Hindlimb muscle (tissue), 1 donor: ENCODE measurements around the gene CRADD. TPM values are rescaled to one million over a fixed set of nuclear protein-coding genes. Genes with fewer than 3 reads are reported as not detected.
"Not testable (repeated sequence)": the region's sequence is repeated elsewhere in the genome, so short reads cannot be mapped to it uniquely, and the experiment has no call there.

Experiments used
- DNase-seq: peaks from one replicate; pipeline ENCODE4 v3.0.0-alpha.2; 2013
- polyA plus RNA-seq: library from polyadenylated mRNA; unstranded; fragments of 120-200 nt; gene quantifications from one replicate; pipeline ENCODE4 v1.2.1, GENCODE V29; 2013; ENCODE audit not compliant: insufficient read length

The CRADD gene
- polyA plus RNA-seq, 1 donor: 12.3 TPM

DNA sequence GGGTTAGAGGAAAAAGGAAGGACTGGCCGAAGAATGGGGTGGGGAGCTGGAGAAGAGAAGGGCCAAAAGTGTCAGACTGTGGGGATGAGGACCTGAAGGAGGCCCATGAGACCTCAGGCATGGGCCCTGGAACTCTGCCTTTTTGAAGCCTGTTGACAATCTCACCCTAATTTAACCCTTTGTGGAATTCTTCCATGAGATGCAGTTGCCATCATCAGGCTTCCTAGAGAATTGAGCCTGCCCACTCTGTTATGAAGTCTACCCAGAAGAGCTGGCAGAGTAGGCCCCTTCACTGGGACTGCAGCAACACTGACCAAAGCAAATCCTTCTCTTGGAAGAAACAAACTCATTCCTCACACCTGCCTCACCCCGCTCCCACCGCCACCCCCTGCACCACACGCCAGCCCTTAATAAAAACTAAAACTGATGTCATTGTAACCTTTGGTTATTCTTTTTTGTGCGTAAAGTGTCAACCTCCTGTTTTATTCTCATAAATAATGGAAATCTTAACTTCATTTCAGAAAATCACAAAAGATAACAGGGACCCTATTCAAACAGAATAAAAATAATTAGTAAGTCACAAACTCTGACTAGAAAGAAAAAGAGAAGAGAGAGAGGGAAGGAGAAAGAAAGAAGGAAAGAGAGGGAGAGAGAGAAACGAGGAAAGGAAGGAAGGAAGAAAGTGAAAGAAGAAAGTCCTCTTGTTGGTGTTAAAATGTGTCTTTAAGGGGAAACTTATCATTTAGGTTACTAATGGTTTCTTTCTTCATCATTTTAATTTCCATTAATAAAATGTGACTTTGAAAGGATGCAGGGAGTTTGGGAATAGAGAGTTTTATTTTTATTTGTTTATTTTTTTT lies 61.3 kb downstream of the CRADD start:
- no peak for DNase-seq

DNA sequence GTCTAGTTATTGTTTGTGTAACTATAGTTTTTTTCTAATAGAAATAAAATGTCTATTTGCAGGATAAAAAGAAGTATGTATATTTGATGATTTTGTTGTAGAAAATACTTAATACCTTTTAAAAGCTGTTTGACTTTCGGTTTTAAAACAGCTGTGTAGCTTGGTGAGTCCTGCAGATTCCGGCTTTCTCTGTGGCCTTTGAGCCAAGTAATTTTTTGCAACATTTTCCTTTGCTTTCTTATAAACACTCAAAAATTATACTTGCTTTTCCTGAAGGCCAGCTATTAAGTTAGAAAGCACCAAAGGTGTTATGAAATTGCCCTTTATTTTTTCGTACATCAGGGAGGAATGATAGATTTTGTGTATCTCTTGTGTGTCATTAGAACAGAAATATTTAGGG lies 63.6 kb downstream of the CRADD start:
- DNase-seq: no peak

DNA sequence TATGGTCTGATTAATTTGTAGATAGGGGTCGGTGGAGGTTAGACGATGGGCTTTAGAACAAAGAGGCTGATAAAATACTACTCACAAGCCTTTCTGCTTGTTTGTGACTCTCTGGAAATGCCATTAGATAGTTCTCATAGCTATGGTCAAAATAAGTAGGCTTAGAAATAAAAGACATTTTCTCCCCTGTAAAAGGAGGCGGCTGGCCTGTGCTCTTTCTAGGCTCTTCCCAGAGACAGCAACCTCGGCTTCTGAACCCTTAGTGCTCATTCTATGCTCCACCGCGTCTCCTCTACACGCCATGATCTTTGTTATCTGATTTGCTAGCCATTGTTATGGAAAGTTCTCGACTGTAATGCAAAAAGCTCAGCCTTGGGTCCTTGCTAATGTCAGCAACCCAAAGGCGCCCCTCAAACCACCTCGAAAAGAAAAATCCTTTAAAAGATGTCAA lies 64.5 kb downstream of the CRADD start:
- DNase-seq: no peak

DNA sequence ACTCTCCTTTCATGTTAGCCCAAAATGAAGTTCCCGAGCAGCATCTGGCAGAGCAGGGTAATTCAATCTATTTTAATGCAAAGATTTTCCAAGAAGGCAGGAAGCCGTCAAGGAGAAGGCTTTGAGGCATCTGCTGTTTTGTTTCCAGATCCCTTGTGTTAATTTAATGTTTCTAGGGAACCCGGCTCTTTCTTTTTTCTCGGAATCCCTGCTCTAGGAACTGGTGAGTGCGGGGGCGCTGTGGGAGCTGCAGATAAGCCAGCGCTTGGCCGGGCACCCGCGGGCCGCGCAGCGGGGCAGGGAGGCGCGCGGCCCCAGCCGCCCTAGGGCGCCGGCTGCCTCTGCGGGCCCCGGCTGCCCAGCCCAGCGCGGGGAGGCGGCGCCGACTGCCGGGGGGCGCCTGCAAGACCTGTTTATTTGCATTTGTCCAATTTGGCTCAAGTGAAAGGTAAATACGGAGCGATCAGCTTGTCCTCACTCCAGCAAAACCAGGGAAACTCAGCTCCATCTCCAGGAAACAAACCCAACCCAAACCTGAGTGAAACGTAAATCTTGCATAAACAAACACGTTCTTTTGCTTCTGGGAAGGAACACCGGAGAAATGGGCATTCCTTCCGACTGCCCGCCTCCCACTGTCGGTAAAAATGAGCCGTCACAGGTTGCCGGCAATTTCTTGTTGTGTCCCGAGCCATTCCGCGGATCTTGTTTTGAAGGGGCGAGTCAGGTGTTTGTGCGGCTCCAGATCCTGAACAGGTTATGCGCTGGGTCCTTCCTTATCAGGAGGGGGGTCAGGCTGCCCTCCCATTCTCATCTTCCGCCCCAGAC lies 65.1 kb downstream of the CRADD start:
- peak; percentile 71 for DNase-seq

DNA sequence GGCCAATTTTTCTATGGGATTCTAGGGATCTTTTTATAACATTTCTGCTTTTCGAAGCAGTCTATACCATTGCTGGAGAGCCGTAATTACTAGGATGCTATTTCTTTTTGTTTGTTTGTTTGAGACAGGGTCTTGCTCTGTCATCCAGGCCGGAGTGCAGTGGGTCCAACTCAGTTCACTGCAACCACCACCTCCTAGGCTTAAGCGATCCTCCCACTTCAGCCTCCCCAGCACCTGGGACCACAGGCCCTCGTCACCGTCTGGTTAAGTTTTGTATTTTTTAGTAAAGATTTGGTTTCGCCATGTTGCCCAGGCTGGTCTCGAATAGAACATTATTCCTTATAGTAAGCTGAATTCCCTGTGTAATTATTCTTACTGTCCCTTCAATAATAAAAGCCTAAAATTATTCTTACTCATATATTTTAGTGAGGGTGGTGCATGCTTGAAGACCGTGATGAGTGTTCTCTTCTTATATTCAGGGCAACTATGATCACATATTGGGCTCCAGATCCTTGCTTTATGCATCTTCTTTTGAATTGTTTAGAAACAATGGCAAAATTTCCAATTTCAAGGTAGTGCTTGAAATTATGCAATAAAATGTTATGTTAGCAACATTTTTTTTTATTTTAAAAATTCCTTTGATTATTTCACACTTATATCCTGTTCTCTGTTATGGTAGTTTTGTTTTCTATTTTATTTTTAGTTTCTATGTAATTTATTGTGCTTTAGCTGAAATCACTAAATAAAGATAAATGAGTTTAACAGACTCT lies 66.2 kb downstream of the CRADD start:
- DNase-seq: no peak

DNA sequence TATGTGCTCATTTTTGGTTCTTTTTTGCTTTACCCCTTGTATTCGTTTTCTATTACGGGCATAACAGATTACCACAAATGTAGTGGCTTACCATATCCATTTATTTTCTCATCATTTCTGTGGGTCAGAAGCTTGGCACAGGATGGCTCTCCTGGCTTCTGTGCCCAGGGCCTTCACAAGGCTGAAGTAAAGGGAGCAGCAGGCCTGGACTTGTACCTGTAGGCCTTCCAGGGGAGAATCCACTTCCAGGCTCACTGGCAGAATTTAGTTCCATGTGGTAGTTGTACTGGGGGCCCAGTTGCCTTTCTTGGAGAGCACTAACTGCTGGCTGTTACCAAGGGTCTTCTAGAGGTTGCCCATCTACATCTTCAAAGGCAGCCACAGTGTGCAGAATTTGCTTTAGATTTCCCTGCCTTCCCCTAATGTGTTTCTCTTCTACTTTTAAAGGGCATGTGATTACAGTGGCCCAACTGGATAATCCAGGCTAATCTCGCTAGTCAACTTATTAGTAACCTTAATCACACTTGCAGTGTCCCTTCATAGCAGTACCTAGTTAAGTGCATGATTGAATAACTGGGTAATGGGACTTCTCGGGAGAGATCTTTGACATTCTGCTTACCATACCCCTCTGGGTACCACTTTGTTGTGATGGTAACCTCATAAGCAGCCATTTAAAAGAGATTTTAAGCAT lies 67.0 kb downstream of the CRADD start:
- DNase-seq: no peak

DNA sequence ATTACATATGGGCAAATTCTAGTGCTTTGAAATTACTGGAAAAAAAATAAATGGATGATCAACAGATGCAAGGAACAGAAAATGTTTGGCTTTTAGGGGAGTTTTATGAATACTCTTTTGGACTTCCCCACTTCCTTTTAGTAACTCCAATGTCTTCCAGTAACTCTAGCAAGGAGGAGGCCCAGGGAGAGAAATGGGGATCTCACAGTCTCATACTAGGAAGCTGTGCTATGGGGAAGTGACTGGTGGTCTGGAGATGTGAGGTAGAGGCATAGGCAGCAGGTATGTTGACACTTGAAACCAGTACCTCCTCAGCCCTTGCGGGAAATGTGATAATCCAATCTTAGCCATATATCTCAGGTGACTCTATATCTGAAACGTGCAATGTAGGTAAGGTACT lies 68.1 kb downstream of the CRADD start:
- DNase-seq: no peak

DNA sequence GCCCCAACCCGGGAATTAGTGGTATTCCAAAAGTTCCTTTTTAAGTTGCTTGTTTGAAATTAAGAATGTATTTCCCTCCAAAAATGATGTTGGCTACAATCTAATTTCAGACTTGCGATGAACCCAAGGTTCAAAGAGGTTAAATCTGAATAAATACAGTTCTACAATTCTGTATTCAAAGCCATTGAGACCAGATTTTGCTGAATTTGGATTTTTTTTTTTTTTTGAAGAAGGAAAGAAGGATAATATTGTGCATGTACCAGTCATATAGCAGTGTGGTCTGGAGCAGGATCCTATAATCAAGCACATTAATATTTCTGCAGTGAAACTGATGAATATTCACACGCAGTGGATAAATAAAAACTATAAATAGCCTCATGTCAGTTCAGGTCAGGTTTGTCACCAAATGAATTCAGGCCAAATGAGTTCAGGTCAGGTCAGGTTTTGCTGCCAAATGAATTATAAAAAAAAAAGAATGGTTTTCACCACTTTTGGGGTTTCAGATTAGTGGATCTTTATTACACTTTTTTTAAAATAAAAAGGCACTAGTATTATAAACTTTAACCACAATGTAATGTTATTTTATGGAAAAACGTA lies 69.5 kb downstream of the CRADD start:
- DNase-seq: no peak

DNA sequence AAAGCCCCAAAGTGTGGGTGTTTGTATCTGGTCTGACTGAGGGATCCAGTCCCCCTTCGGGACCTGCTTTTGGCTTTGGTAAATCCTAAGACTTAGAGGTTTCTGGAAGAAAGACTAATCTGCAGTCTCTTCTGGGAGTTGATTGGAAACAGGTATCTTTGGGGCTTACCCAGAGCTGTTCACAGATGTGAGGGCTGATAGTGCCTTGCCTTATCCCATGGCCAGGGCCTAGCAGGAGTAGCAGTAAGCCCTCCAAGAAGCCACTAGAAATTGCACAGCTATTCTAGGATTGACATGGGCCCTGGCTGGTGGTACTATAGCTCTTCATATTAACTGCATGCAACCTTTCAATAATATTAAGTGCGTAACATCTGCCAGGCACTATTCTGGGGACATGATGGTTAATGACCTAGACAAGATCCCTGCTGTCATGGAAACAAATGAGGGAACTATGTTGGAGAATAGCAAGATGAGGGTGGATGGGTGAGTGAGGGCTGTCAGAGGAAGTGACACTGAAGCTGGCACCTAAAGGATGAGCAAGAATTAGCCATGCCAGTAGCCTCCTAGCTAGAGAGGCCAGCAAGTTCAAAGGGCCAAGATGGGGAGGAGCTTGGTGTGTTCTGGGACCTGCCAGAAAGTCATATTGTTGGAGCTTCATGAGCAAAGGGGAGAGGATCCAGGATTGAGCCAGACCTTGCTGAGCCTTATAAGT lies 71.7 kb downstream of the CRADD start:
- no peak for DNase-seq

DNA sequence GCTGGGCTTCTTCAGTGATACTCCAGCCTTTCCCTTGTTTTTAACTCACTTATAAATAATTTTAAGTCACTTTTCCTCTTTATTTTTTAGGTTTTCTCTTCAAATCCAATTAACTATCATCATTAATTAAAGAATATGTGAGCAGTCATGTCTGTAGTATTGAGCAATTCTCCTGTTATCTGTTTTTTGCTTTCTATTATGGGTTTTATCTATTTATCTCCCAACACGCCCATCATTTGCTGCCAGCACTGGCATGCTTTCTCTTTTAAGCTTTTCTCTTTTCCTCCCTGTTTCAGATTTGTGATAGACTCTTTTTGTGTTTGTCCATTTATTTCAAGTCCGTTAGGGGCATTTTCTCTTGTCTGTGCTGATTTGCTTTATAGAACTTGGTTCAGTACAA lies 72.3 kb downstream of the CRADD start:
- DNase-seq: no peak

DNA sequence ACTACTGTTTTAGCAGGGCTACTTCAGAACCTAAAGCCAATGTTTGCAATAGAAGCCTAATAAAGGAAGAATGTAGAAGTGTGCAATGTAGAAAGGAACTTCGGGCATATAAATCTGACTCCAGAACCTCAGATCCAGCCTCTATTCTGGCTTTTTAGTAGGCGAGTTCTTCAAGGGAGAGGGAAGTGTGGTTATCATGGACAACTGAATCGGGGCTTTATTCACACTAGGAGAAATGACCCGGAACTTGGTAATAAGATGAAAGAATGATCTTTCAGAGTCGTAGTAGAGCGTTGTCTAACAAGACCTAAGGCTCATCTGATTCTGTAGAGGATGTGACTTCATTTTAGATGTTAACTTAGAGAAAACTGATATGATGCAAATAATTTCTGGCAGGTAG lies 72.9 kb downstream of the CRADD start:
- DNase-seq: no peak

DNA sequence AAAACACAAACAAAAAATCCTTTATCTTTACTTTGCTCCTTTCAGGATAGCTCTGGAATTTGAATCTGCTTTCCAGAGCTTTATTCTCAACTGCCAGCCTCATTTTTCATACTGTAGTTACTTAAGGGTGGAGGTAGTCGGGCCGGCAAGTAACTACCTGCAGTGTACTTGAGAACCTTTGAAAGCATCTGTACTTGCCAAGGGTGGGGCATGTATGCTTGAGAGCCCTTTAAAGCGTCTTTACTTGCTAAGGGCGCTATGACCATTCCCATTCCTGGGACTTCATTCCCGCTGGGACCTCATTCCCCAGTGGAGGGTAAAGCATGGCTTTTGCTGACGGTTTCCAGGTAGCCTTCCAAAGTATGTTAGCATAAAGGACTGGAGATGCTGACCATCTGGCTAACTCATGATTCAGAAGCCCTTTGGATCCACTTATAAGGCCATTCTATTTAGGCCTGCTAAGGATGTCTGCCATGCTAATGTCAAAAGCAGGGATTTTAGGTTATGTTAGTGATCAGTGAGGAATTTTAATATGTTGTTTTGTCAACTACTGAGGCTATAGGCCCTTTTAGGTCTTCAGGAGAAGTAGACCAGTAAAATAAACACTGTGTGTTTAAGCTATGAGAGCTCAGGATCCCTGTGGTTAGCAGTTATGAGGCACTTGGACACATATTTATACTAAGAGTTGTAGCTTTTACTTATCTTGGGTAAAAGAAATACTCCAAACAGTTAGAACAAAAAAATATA lies 74.9 kb downstream of the CRADD start:
- DNase-seq: no peak

DNA sequence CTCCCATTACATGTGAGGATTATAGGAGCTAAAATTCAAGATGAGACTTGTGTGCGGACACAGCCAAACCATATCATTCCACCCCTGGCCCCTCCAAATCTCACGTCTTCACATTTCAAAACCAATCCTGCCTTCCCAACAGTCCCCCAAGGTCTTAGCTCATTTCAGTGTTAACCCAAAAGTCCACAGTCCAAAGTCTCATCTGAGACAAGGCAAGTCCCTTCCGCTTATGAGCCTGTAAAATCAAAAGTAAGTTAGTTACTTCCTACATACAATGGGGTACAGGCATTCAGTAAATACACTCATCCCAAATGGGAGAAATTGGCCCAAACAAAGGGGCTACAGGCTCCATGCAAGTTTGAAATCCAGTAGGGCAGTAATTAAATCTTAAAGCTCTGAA lies 76.1 kb downstream of the CRADD start:
- DNase-seq: no peak

DNA sequence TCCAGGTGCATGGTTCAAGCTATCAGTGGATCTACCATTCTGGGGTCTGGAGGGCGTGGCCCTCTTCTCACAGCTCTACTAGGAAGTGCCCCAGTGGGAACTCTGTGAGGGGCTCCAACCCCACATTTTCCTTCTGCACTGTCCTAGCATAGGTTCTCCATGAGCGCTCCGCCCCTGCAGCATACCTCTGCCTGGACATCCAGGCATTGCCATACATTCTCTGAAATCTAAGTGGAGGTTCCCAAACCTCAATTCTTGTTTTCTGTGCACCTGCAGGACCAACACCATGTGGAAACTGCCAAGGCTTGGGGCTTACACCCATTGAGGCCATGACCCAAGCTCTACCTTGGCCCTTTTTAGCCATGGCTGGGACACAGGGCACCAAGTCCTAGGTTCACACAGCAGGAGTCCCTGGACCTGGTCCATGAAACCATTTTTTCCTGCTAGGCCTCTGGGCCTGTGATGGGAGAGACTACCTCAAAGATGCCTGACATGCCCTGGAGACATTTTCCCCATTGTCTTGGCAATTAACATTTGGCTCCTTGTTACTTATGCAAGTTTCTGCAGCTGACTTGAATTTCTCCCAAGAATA lies 76.8 kb downstream of the CRADD start:
- DNase-seq: no peak

DNA sequence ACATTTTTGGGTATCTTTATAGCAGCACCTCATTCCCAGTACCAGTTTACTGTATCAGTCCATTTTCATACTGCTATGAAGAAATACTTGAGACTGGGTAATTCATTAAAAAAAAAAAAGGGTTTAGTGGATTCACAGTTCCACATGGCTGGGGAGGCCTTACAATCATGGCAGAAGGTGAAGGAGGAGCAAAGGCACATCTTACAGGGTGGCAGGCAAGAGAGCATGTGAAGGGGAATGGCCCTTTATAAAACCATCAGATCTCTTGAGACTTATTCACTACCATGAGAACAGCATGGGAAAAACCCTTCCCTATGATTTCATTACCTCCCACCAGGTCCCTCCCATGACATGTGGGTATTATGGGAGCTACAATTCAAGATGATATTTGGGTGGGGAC lies 77.7 kb downstream of the CRADD start:
- DNase-seq: not testable (repeated sequence)

DNA sequence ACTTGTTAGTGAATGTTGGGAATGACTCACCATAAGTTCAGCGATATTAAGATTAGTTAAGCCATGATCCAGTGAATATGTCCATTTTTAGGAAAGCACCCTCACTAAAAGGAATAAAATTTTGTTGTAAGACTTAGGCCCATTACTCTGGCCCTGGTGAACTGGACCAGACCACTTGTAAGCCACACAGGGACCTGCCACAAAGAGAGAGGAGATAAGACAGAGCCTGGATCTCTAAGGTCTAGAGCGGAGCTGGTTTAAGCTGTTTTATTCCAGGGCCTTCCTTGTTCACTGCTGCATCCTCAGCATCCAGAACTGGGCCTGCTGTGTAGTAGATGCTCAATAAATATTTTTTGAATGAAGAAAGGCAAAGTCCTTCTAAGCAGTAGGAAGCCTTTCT lies 79.1 kb downstream of the CRADD start:
- no peak for DNase-seq

DNA sequence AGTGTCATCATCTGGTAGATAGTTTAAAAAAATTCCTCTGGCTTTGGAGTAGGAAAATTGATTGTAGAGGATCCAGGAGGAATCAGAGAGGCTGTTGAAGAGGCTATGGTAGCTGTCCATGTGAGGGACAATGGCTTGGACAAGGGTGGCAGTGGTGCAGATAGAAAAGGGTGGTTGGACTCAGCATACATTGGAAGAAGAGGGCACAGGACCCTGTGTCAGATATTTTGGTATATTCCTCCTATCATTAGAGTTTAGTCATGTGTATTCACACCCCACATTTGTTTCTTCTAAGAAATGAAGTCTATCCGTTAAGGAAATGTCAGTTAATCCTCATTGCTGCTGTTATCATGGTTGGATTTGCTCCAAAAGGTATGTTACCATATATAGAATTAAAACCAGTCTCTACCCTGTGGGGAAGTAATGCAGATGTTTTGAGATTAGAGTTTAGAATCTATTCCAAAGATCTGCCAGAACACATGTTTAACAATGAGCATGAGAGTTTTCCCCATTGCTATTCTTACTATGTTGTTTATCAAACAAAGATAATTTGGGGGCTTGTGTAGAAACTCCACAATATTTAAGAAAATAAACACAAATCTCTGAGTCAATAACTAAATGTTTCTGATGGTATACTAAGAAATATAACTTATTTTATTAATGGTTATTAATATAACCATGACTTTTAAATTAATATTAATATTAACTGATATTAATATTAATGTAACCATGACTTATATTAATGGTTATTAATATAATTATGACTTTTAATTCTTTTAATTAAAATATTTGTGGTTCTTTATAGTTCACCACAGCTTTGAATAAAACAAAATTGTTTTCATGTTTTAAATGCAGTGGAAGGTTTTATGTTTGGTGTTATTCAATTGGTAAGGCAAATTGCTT lies 80.9 kb downstream of the CRADD start:
- DNase-seq: no peak

DNA sequence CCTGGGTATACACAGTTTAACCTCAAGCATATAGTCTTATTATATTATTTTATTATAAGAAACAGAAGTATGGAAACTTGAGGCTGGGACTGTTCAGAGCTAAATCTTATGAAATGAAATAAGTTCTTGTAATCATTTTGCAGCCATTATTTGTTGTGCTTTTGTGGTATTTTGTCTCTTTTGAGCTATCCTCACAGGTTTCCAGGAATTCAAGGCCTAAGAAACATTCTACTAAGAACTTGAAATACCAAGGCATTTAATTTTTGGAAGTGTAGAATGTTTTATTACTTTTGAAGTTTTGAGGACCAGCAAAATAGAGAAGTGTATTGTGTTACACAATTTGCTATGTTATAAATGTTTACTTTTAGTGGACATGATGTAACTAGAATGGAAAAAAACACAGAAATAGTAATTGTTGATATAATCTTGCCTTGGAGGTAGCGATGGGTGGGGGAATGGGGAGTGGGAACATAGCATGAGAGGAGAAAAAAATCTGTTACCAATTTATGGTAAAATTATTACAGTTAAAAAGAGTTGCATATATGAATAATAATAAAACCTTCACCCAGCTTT lies 81.7 kb downstream of the CRADD start:
- no peak for DNase-seq
